IMR-90 (cell line): ENCODE data around the gene KBTBD6. TPM values are rescaled to one million over a fixed set of nuclear protein-coding genes. Genes with fewer than 3 reads are reported as not detected.

ENCODE experiments used
- microRNA-seq, 2 experiments: library from miRNA; stranded (forward) in 1 of 2; unstranded in 1 of 2; fragments of 10-50 nt in 1 of 2; fragments of <30 nt in 1 of 2; gene quantifications in 1 of 2; microRNA quantifications in 1 of 2; one replicate each; pipeline versions ENCODE3 to v1.1.0; 2013 to 2020; ENCODE audit not compliant: insufficient read depth in 1 of 2, insufficient read length in 1 of 2, unreplicated experiment in 1 of 2
- polyA plus RNA-seq, 3 experiments: library from polyadenylated mRNA; depleted of rRNA; stranded (reverse); fragments of >200 nt; gene quantifications; 2 replicates each; pipeline ENCODE4 v1.2.3, GENCODE V29; 2012; ENCODE audit warnings: low replicate concordance in 1 of 3
- small RNA-seq, 5 experiments: library from RNA; depleted of rRNA; stranded (forward); fragments of <200 nt; gene quantifications; one replicate each; pipeline ENCODE3, GENCODE V24; 2012
- total RNA-seq: library from RNA; depleted of rRNA; stranded (reverse); fragments of >200 nt; gene quantifications from 2 replicates; pipeline ENCODE4 v1.2.3, GENCODE V29; 2012; rRNA removed

KBTBD6 gene
- total and polyA plus RNA-seq, 2 of the 4 experiments (the other 2 are of a cell fraction) = 3.6 to 14.7 TPM

Small RNA genes within 50 kb of the gene (microRNA-seq; reads per million reads assigned to microRNA genes)
- gene MIR3168 (ENCODE audit: insufficient read depth in 1 of 2, insufficient read length in 1 of 2, unreplicated experiment in 1 of 2) (0 reads per million in 2 experiments), gene RN7SL597P (ENCODE audit: insufficient read depth, insufficient read length) (not detected)

Small RNA genes within 50 kb of the gene (small RNA-seq; reads per million reads assigned to genes)
- gene MIR3168 (0 reads per million in 5 experiments), gene RN7SL597P (0 reads per million in 5 experiments)

Other genes with a start within 250 kb of the KBTBD6 start
- gene ELF1, start 113.5 kb downstream of the KBTBD6 start, total RNA-seq = 27.6 and 36.9 TPM in 2 replicates
- 23.7 and 25.4 TPM in 2 replicates for gene ELF1, start 113.5 kb downstream of the KBTBD6 start, polyA plus RNA-seq (2012; rRNA removed)
- 4.3 and 11.4 TPM in 2 replicates for gene WBP4, start 71.3 kb downstream of the KBTBD6 start, total RNA-seq
- gene WBP4, start 71.3 kb downstream of the KBTBD6 start, polyA plus RNA-seq (2012; rRNA removed) = 9.6 and 11.0 TPM in 2 replicates
- 7.9 and 9.4 TPM in 2 replicates for gene KBTBD7, start 61.8 kb upstream of the KBTBD6 start, total RNA-seq
- gene KBTBD7, start 61.8 kb upstream of the KBTBD6 start, polyA plus RNA-seq (2012; rRNA removed) = 1.8 and 2.1 TPM in 2 replicates
- gene MTRF1, start 130.8 kb upstream of the KBTBD6 start, total RNA-seq = 9.7 and 12.4 TPM in 2 replicates
- 6.8 and 9.7 TPM in 2 replicates for gene MTRF1, start 130.8 kb upstream of the KBTBD6 start, polyA plus RNA-seq (2012; rRNA removed)
- gene NAA16, start 178.5 kb upstream of the KBTBD6 start, total RNA-seq = 6.6 and 13.1 TPM in 2 replicates
- 6.1 and 8.8 TPM in 2 replicates for gene NAA16, start 178.5 kb upstream of the KBTBD6 start, polyA plus RNA-seq (2012; rRNA removed)